Smooth muscle cell (in vitro differentiated cells): ENCODE results near the gene PRDM2. TPM values are rescaled to one million over a fixed set of nuclear protein-coding genes. Genes with fewer than 3 reads are reported as not detected.

Experiments
- DNase-seq: peaks from one replicate; lab custom pipeline; 2025; ENCODE audit not compliant: unreplicated experiment; lab: John Stamatoyannopoulos, UW
- H2AFZ ChIP-seq: fragments of 200-600 bp; sonication (generic); 2 replicates; pipeline ENCODE4 v1.6.0; 2016; ENCODE audit warnings: antibody characterized with exemption, low read depth, mild to moderate bottlenecking
- H3F3A ChIP-seq: fragments of 200-600 bp; sonication (generic); 2 replicates; pipeline ENCODE4 v1.6.0; 2017; ENCODE audit warnings: antibody characterized with exemption, low read depth
- H3K27ac ChIP-seq: fragments of 200-600 bp; sonication (generic); 2 replicates; pipeline ENCODE4 v1.5.1; 2016; ENCODE audit warnings: low read depth, mild to moderate bottlenecking
- H3K27me3 ChIP-seq: fragments of 200-600 bp; sonication (generic); 2 replicates; pipeline ENCODE4 v1.6.1; 2016; ENCODE audit warnings: low read depth, mild to moderate bottlenecking
- H3K36me3 ChIP-seq: fragments of 200-600 bp; sonication (generic); 2 replicates; pipeline ENCODE4 v1.5.1; 2016; ENCODE audit warnings: low read depth
- H3K4me1 ChIP-seq: fragments of 200-600 bp; sonication (generic); 2 replicates; pipeline ENCODE4 v1.5.1; 2016; ENCODE audit warnings: low read depth
- H3K4me2 ChIP-seq: fragments of 200-600 bp; sonication (generic); 2 replicates; pipeline ENCODE4 v1.6.0; 2016; ENCODE audit warnings: mild to moderate bottlenecking
- H3K4me3 ChIP-seq: fragments of 200-600 bp; sonication (generic); 2 replicates; pipeline ENCODE4 v1.5.1; 2016; ENCODE audit warnings: mild to moderate bottlenecking
- H3K79me2 ChIP-seq: fragments of 200-600 bp; sonication (generic); 2 replicates; pipeline ENCODE4 v1.6.0; 2016; ENCODE audit warnings: low read depth, mild to moderate bottlenecking
- H3K9ac ChIP-seq: fragments of 200-600 bp; sonication (generic); 2 replicates; pipeline ENCODE4 v1.6.0; 2016; ENCODE audit warnings: low read depth
- H3K9me3 ChIP-seq: fragments of 200-600 bp; sonication (generic); replicated peaks from 2 replicates; pipeline ENCODE4 v1.5.1; 2016; ENCODE audit warnings: low read depth
- H4K20me1 ChIP-seq: fragments of 200-600 bp; sonication (generic); 2 replicates; pipeline ENCODE4 v1.6.0; 2016; ENCODE audit warnings: low read depth
- CTCF ChIP-seq: fragments of 200-600 bp; sonication (generic); IDR thresholded peaks from 2 replicates; pipeline ENCODE4 v1.5.1; 2017; ENCODE audit warnings: borderline replicate concordance, mild to moderate bottlenecking, antibody characterized with exemption; ENCODE audit not compliant: insufficient read depth, poor library complexity, severe bottlenecking
- WGBS: methylation state at CpG from one replicate; pipeline ENCODE4 v1.1.7; 2016; ENCODE audit warnings: low lambda C conversion rate; 5-methylcytosine and 5-hydroxymethylcytosine counted together
- polyA plus RNA-seq: library from polyadenylated mRNA; unstranded; fragments of >200 nt; fragmentation: Nextera tagmentation; extraction: Ambion mirVana; gene quantifications from 2 replicates; pipeline ENCODE4 v1.2.1, GENCODE V29; 2016
- total RNA-seq: library from RNA; depleted of rRNA; stranded (reverse); fragments of >200 nt; gene quantifications from 2 replicates; pipeline ENCODE4 v1.2.3, GENCODE V29; 2014

PRDM2 gene
- total and polyA plus RNA-seq, 2 experiments from 2014 or later = 19.8 to 20.0 TPM

- TF ChIP-seq CTCF = peak; percentile 71
- no peak for DNase-seq
- no peaks in the 10 kb centered on the region for H3K4me1 ChIP-seq
- no peak overlapping the region for H3K27ac ChIP-seq
- H4K20me1 ChIP-seq = peaks cover 57% of the 10 kb centered on the region
- H3K79me2 ChIP-seq = no peaks in the 10 kb centered on the region
- no peak overlapping the region for H3K4me2 ChIP-seq
- H3K9me3 ChIP-seq = no peaks in the 10 kb centered on the region
- no peaks in the 10 kb centered on the region for H3K36me3 ChIP-seq
- WGBS = 55% methylated on average over 16 of the region's 17 CpGs
- no peaks in the 10 kb centered on the region for H3K27me3 ChIP-seq
- no peaks in the 10 kb centered on the region for H3F3A ChIP-seq
- no peak overlapping the region for H3K9ac ChIP-seq
- no peak overlapping the region for H3K4me3 ChIP-seq
- no peak overlapping the region for H2AFZ ChIP-seq
Measured at GRCh38 chr1:13813398-13814012, 113.5 kb downstream of the PRDM2 start.

- Histone ChIP-seq H3K36me3 (no peaks in the 10 kb centered on the region), H3K27me3 (no peaks in the 10 kb centered on the region), H3K4me2 (no peak overlapping the region), H3K79me2 (no peaks in the 10 kb centered on the region), H3K27ac (no peak overlapping the region), H3K4me3 (no peak overlapping the region), H3K9ac (no peak overlapping the region), H4K20me1 (peaks cover 54% of the 10 kb centered on the region), H3K9me3 (no peaks in the 10 kb centered on the region), H3K4me1 (no peaks in the 10 kb centered on the region), H2AFZ (no peak overlapping the region), H3F3A (no peaks in the 10 kb centered on the region)
- WGBS = 97% methylated on average over 7 of the region's 7 CpGs
- TF ChIP-seq CTCF = no peak
- no peak for DNase-seq
Measured at GRCh38 chr1:13814131-13814530, 114.1 kb downstream of the PRDM2 start.

- no peaks in the 10 kb centered on the region for H3K27me3 ChIP-seq
- no peak for DNase-seq
- H3F3A ChIP-seq = no peaks in the 10 kb centered on the region
- H3K4me3 ChIP-seq = no peak overlapping the region
- no peak overlapping the region for H3K4me2 ChIP-seq
- no peaks in the 10 kb centered on the region for H3K4me1 ChIP-seq
- WGBS = 97% methylated on average over 15 of the region's 16 CpGs
- no peaks in the 10 kb centered on the region for H3K36me3 ChIP-seq
- no peak overlapping the region for H3K27ac ChIP-seq
- TF ChIP-seq CTCF = no peak
- peaks cover 39% of the 10 kb centered on the region for H4K20me1 ChIP-seq
- no peaks in the 10 kb centered on the region for H3K9me3 ChIP-seq
- H3K9ac ChIP-seq = no peak overlapping the region
- no peaks in the 10 kb centered on the region for H3K79me2 ChIP-seq
- H2AFZ ChIP-seq = no peak overlapping the region
Measured at GRCh38 chr1:13816016-13816760, 116.2 kb downstream of the PRDM2 start.

- H3K27ac ChIP-seq = no peak overlapping the region
- WGBS = 80% methylated on average over 6 of the region's 6 CpGs
Measured at GRCh38 chr1:13817906-13818305, 117.9 kb downstream of the PRDM2 start.

More at GRCh38 chr1:13817906-13818305, 117.9 kb downstream of the PRDM2 start:
- Histone ChIP-seq H3K4me1 (no peaks in the 10 kb centered on the region), H4K20me1 (peaks cover 22% of the 10 kb centered on the region), H3K9ac (no peak overlapping the region), H2AFZ (no peak overlapping the region), H3K4me3 (no peak overlapping the region), H3K9me3 (no peaks in the 10 kb centered on the region), H3F3A (no peaks in the 10 kb centered on the region), H3K36me3 (no peaks in the 10 kb centered on the region), H3K27me3 (no peaks in the 10 kb centered on the region), H3K4me2 (no peak overlapping the region), H3K79me2 (no peaks in the 10 kb centered on the region)
- no peak for TF ChIP-seq CTCF
- DNase-seq = no peak
